B cell (primary cell): ENCODE results near the gene B3GALT2.

Experiments
- CTCF ChIP-seq: fragments of 200-600 bp; IDR thresholded peaks from one replicate; pipeline ENCODE4 v1.8.0; 2022; ENCODE audit warnings: antibody characterized with exemption, mild to moderate bottlenecking
- EZH2 ChIP-seq: IDR thresholded peaks from 2 replicates; pipeline ENCODE4 v1.6.1; 2012; ENCODE audit warnings: borderline replicate concordance, low read depth, mild to moderate bottlenecking, moderate library complexity, low read length; ENCODE audit not compliant: insufficient read depth, poor library complexity, severe bottlenecking

DNA sequence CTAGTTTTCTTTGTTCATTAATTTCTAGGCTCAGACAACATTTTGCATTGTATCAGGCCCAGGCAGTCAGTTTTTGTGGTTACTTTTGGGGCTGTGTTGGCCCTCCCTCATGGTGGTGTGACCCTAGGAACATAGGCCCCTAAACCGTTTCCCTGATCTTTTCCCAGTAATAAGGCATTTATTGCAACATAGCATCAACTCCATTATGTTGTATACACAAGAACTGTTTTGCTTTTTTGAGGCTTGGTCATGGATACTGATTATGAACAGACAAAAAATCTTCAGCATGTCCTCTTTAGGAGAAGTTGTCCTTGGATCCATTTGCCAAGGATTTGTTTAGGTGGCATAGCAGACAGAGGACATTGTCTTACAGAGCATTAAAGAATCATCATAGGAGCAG is 10.3 kb downstream of the B3GALT2 start:
- TF ChIP-seq EZH2 (no peak), CTCF (no peak)
